Measurements from ENCODE around the gene NCOA5. TPM values are rescaled to one million over a fixed set of nuclear protein-coding genes. Genes with fewer than 3 reads are reported as not detected.
A peak's percentile ranks its signal among the peaks of the same experiment; 100 is the strongest.

The NCOA5 gene
- total RNA-seq, 1 donor from 2014 or later, result 20.9 TPM

- no peak overlapping the region for H3K4me3 ChIP-seq (ENCODE audit: low read depth, low read length)
- no peak for TF ChIP-seq CTCF (conservative IDR thresholded peaks at IDR 0.05; ENCODE audit: low read depth, low read length)
- no peak for DNase-seq (ENCODE audit: low read depth)
Observed at GRCh38 chr20:46023999-46024398, 65.8 kb downstream of the NCOA5 start.

GRCh38 chr20:46023148-46023484 is 66.6 kb downstream of the NCOA5 start:
- DNase-seq (ENCODE audit: low read depth), result no peak
- H3K4me3 ChIP-seq (ENCODE audit: low read depth, low read length), result no peak overlapping the region
- no peak for TF ChIP-seq CTCF (conservative IDR thresholded peaks at IDR 0.05; ENCODE audit: low read depth, low read length)

- TF ChIP-seq CTCF (conservative IDR thresholded peaks at IDR 0.05; ENCODE audit: low read depth, low read length), result peak; percentile 79
- H3K4me3 ChIP-seq (ENCODE audit: low read depth, low read length), result peak overlapping the region; percentile 65
- DNase-seq (ENCODE audit: low read depth), result no peak
Observed at GRCh38 chr20:46022411-46023147, 67.2 kb downstream of the NCOA5 start.

- DNase-seq (ENCODE audit: low read depth), result no peak
- H3K4me3 ChIP-seq (ENCODE audit: low read depth, low read length), result peak overlapping the region; percentile 65
- peak; percentile 26 for TF ChIP-seq CTCF (conservative IDR thresholded peaks at IDR 0.05; ENCODE audit: low read depth, low read length)
Observed at GRCh38 chr20:46021361-46022359, 68.1 kb downstream of the NCOA5 start.

GRCh38 chr20:46020555-46020954 is 69.2 kb downstream of the NCOA5 start:
- no peak for DNase-seq (ENCODE audit: low read depth)
- H3K4me3 ChIP-seq (ENCODE audit: low read depth, low read length), result no peak overlapping the region
- no peak for TF ChIP-seq CTCF (conservative IDR thresholded peaks at IDR 0.05; ENCODE audit: low read depth, low read length)

GRCh38 chr20:46018611-46019010 is 71.2 kb downstream of the NCOA5 start:
- DNase-seq (ENCODE audit: low read depth), result no peak
- TF ChIP-seq CTCF (conservative IDR thresholded peaks at IDR 0.05; ENCODE audit: low read depth, low read length), result no peak
- no peak overlapping the region for H3K4me3 ChIP-seq (ENCODE audit: low read depth, low read length)
